ENCODE data around the gene TGDS. TPM values are rescaled to one million over a fixed set of nuclear protein-coding genes. Genes with fewer than 3 reads are reported as not detected.

The TGDS gene
- total RNA-seq, 1 donor from 2014 or later, result 6.3 TPM

- H3K9me3 Mint-ChIP-seq (ENCODE audit: unreplicated experiment), result peaks cover 18% of the 10 kb centered on the region
- peak overlapping the region; percentile 86 for H3K4me3 Mint-ChIP-seq (ENCODE audit: unreplicated experiment)
- H3K27me3 Mint-ChIP-seq (ENCODE audit: unreplicated experiment), result peaks cover 4% of the 10 kb centered on the region
- peaks cover 2% of the 10 kb centered on the region for H3K4me1 Mint-ChIP-seq (ENCODE audit: low read depth, unreplicated experiment)
- peak overlapping the region; percentile 89 for H3K27ac Mint-ChIP-seq (ENCODE audit: unreplicated experiment)
- no peaks in the 10 kb centered on the region for H3K36me3 Mint-ChIP-seq (ENCODE audit: unreplicated experiment)
- DNase-seq, result no peak
- TF ChIP-seq CTCF (IDR thresholded peaks at IDR 0.05; ENCODE audit: partially characterized antibody, unreplicated experiment), result no peak
These were observed 47.6 kb downstream of the TGDS start for GRCh38 chr13:94548382-94548781.

GRCh38 chr13:94546061-94546839, 49.7 kb downstream of the TGDS start:
- Mint-ChIP-seq H3K9me3 (ENCODE audit: unreplicated experiment) (peaks cover 18% of the 10 kb centered on the region), H3K27me3 (ENCODE audit: unreplicated experiment) (peaks cover 4% of the 10 kb centered on the region), H3K4me1 (ENCODE audit: low read depth, unreplicated experiment) (peaks cover 2% of the 10 kb centered on the region), H3K4me3 (ENCODE audit: unreplicated experiment) (no peak overlapping the region), H3K27ac (ENCODE audit: unreplicated experiment) (no peak overlapping the region), H3K36me3 (ENCODE audit: unreplicated experiment) (no peaks in the 10 kb centered on the region)
- no peak for DNase-seq
- TF ChIP-seq CTCF (IDR thresholded peaks at IDR 0.05; ENCODE audit: partially characterized antibody, unreplicated experiment), result no peak

- DNase-seq, result no peak
- H3K4me3 Mint-ChIP-seq (ENCODE audit: unreplicated experiment), result no peak overlapping the region
- peaks cover 12% of the 10 kb centered on the region for H3K9me3 Mint-ChIP-seq (ENCODE audit: unreplicated experiment)
- H3K27ac Mint-ChIP-seq (ENCODE audit: unreplicated experiment), result no peak overlapping the region
- H3K36me3 Mint-ChIP-seq (ENCODE audit: unreplicated experiment), result no peaks in the 10 kb centered on the region
- H3K4me1 Mint-ChIP-seq (ENCODE audit: low read depth, unreplicated experiment), result peaks cover 2% of the 10 kb centered on the region
- no peak for TF ChIP-seq CTCF (IDR thresholded peaks at IDR 0.05; ENCODE audit: partially characterized antibody, unreplicated experiment)
- peaks cover 4% of the 10 kb centered on the region for H3K27me3 Mint-ChIP-seq (ENCODE audit: unreplicated experiment)
These were observed 51.0 kb downstream of the TGDS start for GRCh38 chr13:94544922-94545321.

GRCh38 chr13:94542917-94543316, 53.0 kb downstream of the TGDS start:
- no peaks in the 10 kb centered on the region for H3K36me3 Mint-ChIP-seq (ENCODE audit: unreplicated experiment)
- DNase-seq, result no peak
- H3K27ac Mint-ChIP-seq (ENCODE audit: unreplicated experiment), result no peak overlapping the region
- no peak overlapping the region for H3K4me3 Mint-ChIP-seq (ENCODE audit: unreplicated experiment)
- H3K4me1 Mint-ChIP-seq (ENCODE audit: low read depth, unreplicated experiment), result peaks cover under 1% of the 10 kb centered on the region
- H3K9me3 Mint-ChIP-seq (ENCODE audit: unreplicated experiment), result no peaks in the 10 kb centered on the region
- TF ChIP-seq CTCF (IDR thresholded peaks at IDR 0.05; ENCODE audit: partially characterized antibody, unreplicated experiment), result no peak
- no peaks in the 10 kb centered on the region for H3K27me3 Mint-ChIP-seq (ENCODE audit: unreplicated experiment)

Data from glutamatergic neuron (in vitro differentiated cells).